Endothelial cell of umbilical vein (primary cell): ENCODE data around the gene CLRN3. TPM values are rescaled to one million over a fixed set of nuclear protein-coding genes. Genes with fewer than 3 reads are reported as not detected.

Experiments
- BruUV-seq: library from RNA; stranded (reverse); fragments of 400-500 nt; replicated peaks from 2 replicates; lab custom pipeline; 2021; lab: Mats Ljungman, UMichigan
- CTCF ChIA-PET: fragments of 300-600, 350-600 bp; sonication (Branson Sonifier 250); formaldehyde crosslinking; loops from one replicate; lab custom pipeline; 2021; ENCODE audit warnings: antibody characterized with exemption, inconsistent platforms; lab: Charles Lee
- POLR2A ChIA-PET: fragments of 300-600, 350-600 bp; sonication (Branson Sonifier 250); formaldehyde crosslinking; loops from one replicate; lab custom pipeline; 2021; ENCODE audit warnings: antibody characterized with exemption, inconsistent platforms; lab: Charles Lee
- DNase-seq: peaks from one replicate; pipeline ENCODE4 v3.0.0-alpha.2; 2011; ENCODE audit warnings: low read depth, low spot score
- FAIRE-seq: peaks from 2 replicates; lab custom pipeline; 2011; peaks lifted over from hg19 to GRCh38; lab: Jason Lieb, UNC
- H2AFZ ChIP-seq: 2 replicates; pipeline ENCODE4 v1.6.0; 2012; ENCODE audit warnings: low read depth, low read length, control low read depth, inconsistent platforms
- H3K27ac ChIP-seq: 2 replicates; pipeline ENCODE4 v1.5.1; 2011; ENCODE audit warnings: low read depth, mild to moderate bottlenecking, control low read depth, low read length, moderate library complexity; ENCODE audit not compliant: insufficient read depth
- H3K27me3 ChIP-seq, 2 experiments: 2 replicates each; pipeline versions ENCODE4 v1.6.0 to v1.6.1; 2011; ENCODE audit warnings: low read length in 2 of 2, mixed read lengths in 1 of 2; ENCODE audit not compliant: control insufficient read depth in 2 of 2, insufficient read depth in 2 of 2
- H3K36me3 ChIP-seq, 2 experiments: 2 replicates in 1 of 2; 3 replicates in 1 of 2; pipeline ENCODE4 v1.5.1; 2011; ENCODE audit warnings: low read length in 2 of 2, mild to moderate bottlenecking in 1 of 2, moderate library complexity in 1 of 2; ENCODE audit not compliant: control insufficient read depth in 2 of 2, insufficient read depth in 2 of 2; ENCODE audit errors: extremely low read depth in 1 of 2
- H3K4me1 ChIP-seq: 3 replicates; pipeline ENCODE4 v1.5.1; 2011; ENCODE audit warnings: mild to moderate bottlenecking, low read length; ENCODE audit not compliant: control insufficient read depth, insufficient read depth; ENCODE audit errors: extremely low read depth
- H3K4me2 ChIP-seq: 2 replicates; pipeline ENCODE4 v1.6.1; 2011; ENCODE audit warnings: low read length, control low read depth, mixed read lengths; ENCODE audit not compliant: insufficient read depth
- H3K4me3 ChIP-seq, 3 experiments: fragments of 200-600 bp in 1 of 3; sonication (generic), shearing (Covaris generic) in 1 of 3; replicated peaks in 1 of 3; 2 replicates each; pipeline ENCODE4 v1.5.1; 2011 to 2016; ENCODE audit warnings: control low read depth in 3 of 3, low read length in 3 of 3, mild to moderate bottlenecking in 2 of 3, inconsistent platforms in 1 of 3, low read depth in 1 of 3, moderate library complexity in 1 of 3; ENCODE audit not compliant: insufficient read depth in 1 of 3
- H3K79me2 ChIP-seq: 2 replicates; pipeline ENCODE4 v1.6.0; 2012; ENCODE audit warnings: low read length, inconsistent platforms; ENCODE audit not compliant: control insufficient read depth, insufficient read depth
- H3K9ac ChIP-seq: replicated peaks from 2 replicates; pipeline ENCODE3; 2011; ENCODE audit warnings: low read length, control low read depth; ENCODE audit not compliant: insufficient read depth; ENCODE audit errors: extremely low read depth
- H3K9me1 ChIP-seq: replicated peaks from 3 replicates; pipeline ENCODE4 v1.6.0; 2011; ENCODE audit warnings: mild to moderate bottlenecking, low read length; ENCODE audit not compliant: control insufficient read depth, insufficient read depth; ENCODE audit errors: extremely low read depth
- H3K9me3 ChIP-seq: replicated peaks from 2 replicates; pipeline ENCODE4 v1.5.1; 2012; ENCODE audit warnings: low read length, inconsistent platforms; ENCODE audit not compliant: control insufficient read depth, insufficient read depth
- H4K20me1 ChIP-seq: replicated peaks from 2 replicates; pipeline ENCODE3; 2011; ENCODE audit warnings: mild to moderate bottlenecking, low read length; ENCODE audit not compliant: control insufficient read depth, insufficient read depth; ENCODE audit errors: extremely low read depth
- EZH2 ChIP-seq: IDR thresholded peaks from 2 replicates; pipeline ENCODE4 v1.6.1; 2012; ENCODE audit warnings: borderline replicate concordance, low read depth, mild to moderate bottlenecking, moderate library complexity, low read length, inconsistent platforms; ENCODE audit not compliant: severe bottlenecking
- FOS ChIP-seq: IDR thresholded peaks from 2 replicates; pipeline ENCODE4 v1.6.1; 2011; ENCODE audit warnings: mild to moderate bottlenecking, low read length, moderate library complexity, borderline replicate concordance; ENCODE audit not compliant: insufficient read depth
- JUN ChIP-seq: IDR thresholded peaks from 2 replicates; pipeline ENCODE4 v1.6.1; 2011; ENCODE audit warnings: borderline replicate concordance, low read depth; ENCODE audit not compliant: insufficient read length, insufficient read depth
- MAX ChIP-seq: IDR thresholded peaks from 2 replicates; pipeline ENCODE4 v1.6.1; 2011; ENCODE audit not compliant: insufficient read depth, insufficient read length
- MYC ChIP-seq: IDR thresholded peaks from one replicate; pipeline ENCODE4 v1.6.1; 2011; ENCODE audit warnings: mild to moderate bottlenecking, low read depth, low read length
- POLR2A ChIP-seq: IDR thresholded peaks from 2 replicates; pipeline ENCODE4 v1.6.1; 2012; ENCODE audit warnings: low read depth, mild to moderate bottlenecking, control low read depth, low read length
- POLR2AphosphoS5 ChIP-seq: IDR thresholded peaks from 2 replicates; pipeline ENCODE4 v1.6.1; 2012; ENCODE audit warnings: low read depth, mild to moderate bottlenecking, control low read depth, low read length, moderate library complexity; ENCODE audit not compliant: insufficient read depth
- dilution Hi-C: fragments of 300-500 bp; cut with MboI; formaldehyde crosslinking; loops from one replicate; pipeline ENCODE4 v1.15.0; 2019; ENCODE audit warnings: low sequenced_read_pairs; ENCODE audit not compliant: extremely low pct_ligation_motif_present
- intact Hi-C: fragments of 100-400 bp; cut with micrococcal nuclease; formaldehyde crosslinking; loops from one replicate; pipeline ENCODE4 v1.10.0; 2022
- polyA plus RNA-seq, 4 experiments: library from polyadenylated mRNA; depleted of rRNA in 3 of 4; stranded (reverse) in 3 of 4; unstranded in 1 of 4; fragments of >200 nt; gene quantifications; 2 replicates each; pipeline versions ENCODE4 v1.2.1 to v1.2.3, GENCODE V29; 2011 to 2012; ENCODE audit warnings: missing spikeins in 1 of 4
- total RNA-seq: library from RNA; stranded (reverse); gene quantifications from 2 replicates; pipeline ENCODE4 v1.2.3, GENCODE V29; 2021

Gene CLRN3
- total and polyA plus RNA-seq, 2 donors (not counting 3 experiments of a cell fraction or from before 2014, with no cell fraction given), result 0.07 TPM; not detected in 1

DNA sequence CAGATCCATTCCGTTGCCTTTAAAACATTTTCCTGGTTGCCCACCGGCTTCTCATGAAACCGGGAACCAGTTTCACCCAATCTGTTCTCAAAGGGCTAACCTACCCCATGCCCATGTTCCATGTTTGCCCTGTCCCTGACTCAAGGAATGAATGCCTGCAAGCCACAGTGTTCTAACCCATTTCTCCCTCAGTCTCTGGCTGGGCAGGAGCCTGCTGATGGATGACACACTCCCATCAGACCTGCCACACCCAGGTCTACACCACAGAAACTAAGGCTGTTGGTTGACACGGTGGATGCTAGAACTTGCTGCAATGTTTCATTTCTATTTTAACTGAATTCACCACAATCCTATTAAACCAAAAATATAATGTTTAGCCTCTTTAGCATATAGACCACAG, 15.6 kb downstream of the CLRN3 start:
- POLR2A ChIA-PET, result no interaction called here
- intact Hi-C loops (no loop called here), dilution Hi-C loops (no loop called here)
- H3K9ac ChIP-seq, result no peak overlapping the region
- no peaks in the 10 kb centered on the region for H3K79me2 ChIP-seq
- no peak overlapping the region for H3K4me2 ChIP-seq
- BruUV-seq, result no TSS peak
- H3K9me3 ChIP-seq, result no peaks in the 10 kb centered on the region
- no peak overlapping the region for H3K27ac ChIP-seq
- H3K4me3 ChIP-seq, result no peak overlapping the region
- DNase-seq (no peak), FAIRE-seq (no peak)
- H3K27me3 ChIP-seq, result no peaks in the 10 kb centered on the region
- H4K20me1 ChIP-seq, result no peaks in the 10 kb centered on the region
- peaks cover 5% of the 10 kb centered on the region for H3K4me1 ChIP-seq
- no peaks in the 10 kb centered on the region for H3K36me3 ChIP-seq
- CTCF ChIA-PET, result interaction anchor here (1.0 to 1.1 kb wide), 2 partner anchors 23 to 158 kb away, joined by 3 to 6 read pairs; no protein-coding TSS in a partner anchor
- H2AFZ ChIP-seq, result no peak overlapping the region
- H3K9me1 ChIP-seq, result no peaks in the 10 kb centered on the region
- TF ChIP-seq POLR2AphosphoS5 (no peak), MYC (no peak), FOS (no peak), POLR2A (no peak), JUN (no peak), MAX (no peak)

- no peaks in the 10 kb centered on the region for H4K20me1 ChIP-seq
- peak; percentile 11 for DNase-seq
- H3K27ac ChIP-seq, result no peak overlapping the region
- dilution Hi-C loops (no loop called here), intact Hi-C loops (no loop called here)
- peaks cover 5% of the 10 kb centered on the region for H3K4me1 ChIP-seq
- H3K9me1 ChIP-seq, result no peaks in the 10 kb centered on the region
- no peak overlapping the region for H2AFZ ChIP-seq
- H3K4me2 ChIP-seq, result peak overlapping the region; percentile 45
- no peaks in the 10 kb centered on the region for H3K27me3 ChIP-seq
- no peaks in the 10 kb centered on the region for H3K79me2 ChIP-seq
- H3K4me3 ChIP-seq, result no peak overlapping the region
- POLR2A ChIA-PET, result no interaction called here
- TF ChIP-seq EZH2 (peak; percentile 32), JUN (no peak)
- CTCF ChIA-PET, result interaction anchor here (1.1 to 2.1 kb wide), 2 partner anchors 136 to 160 kb away, joined by 6 to 8 read pairs; no protein-coding TSS in a partner anchor
- FAIRE-seq, result no peak
- H3K9me3 ChIP-seq, result no peaks in the 10 kb centered on the region
- no peaks in the 10 kb centered on the region for H3K36me3 ChIP-seq
- no TSS peak for BruUV-seq
- no peak overlapping the region for H3K9ac ChIP-seq
Measured at GRCh38 chr10:127875916-127876315, 16.8 kb downstream of the CLRN3 start.
